B cell (primary cell): Measurements from ENCODE around the gene MAP3K20. TPM values are rescaled to one million over a fixed set of nuclear protein-coding genes. Genes with fewer than 3 reads are reported as not detected.

ENCODE experiments used
- ATAC-seq: fragments of 200-7000 bp; cut with Tn5 transposase; one replicate; pipeline ENCODE4 v1.10.0; 2021; ENCODE audit warnings: low read depth, mild to moderate bottlenecking, moderate number of reproducible peaks, moderate library complexity
- CTCF ChIA-PET: fragments of 350-600 bp; sonication (Branson Sonifier 250); formaldehyde crosslinking; loops from one replicate; lab custom pipeline; 2021; ENCODE audit warnings: antibody characterized with exemption, inconsistent platforms; lab: Charles Lee
- POLR2A ChIA-PET: fragments of 350-600 bp; sonication (Branson Sonifier 250); formaldehyde crosslinking; loops from one replicate; lab custom pipeline; 2021; ENCODE audit warnings: antibody characterized with exemption; lab: Charles Lee
- DNase-seq: peaks from one replicate; pipeline ENCODE4 v3.0.0; 2013
- H2AFZ ChIP-seq: 2 replicates; pipeline ENCODE4 v1.6.1; 2012; ENCODE audit warnings: mild to moderate bottlenecking, low read depth, low read length; ENCODE audit not compliant: insufficient read depth, poor library complexity, severe bottlenecking
- H3K27ac ChIP-seq, 2 donors: 1 replicate in 1 of 2; 2 replicates in 1 of 2; pipeline ENCODE4 v1.5.1; 2012 to 2013; ENCODE audit warnings: low read length in 2 of 2, mild to moderate bottlenecking in 2 of 2, moderate library complexity in 1 of 2
- H3K27me3 ChIP-seq, 4 experiments: fragments of 200-600 bp in 1 of 4; sonication (generic) in 1 of 4; replicated peaks in 1 of 4; 1 replicate in 2 of 4; 2 replicates in 2 of 4; pipeline versions ENCODE4 v1.6.1 to v1.7.0; 2013 to 2016; ENCODE audit warnings: low read length in 3 of 4, mild to moderate bottlenecking in 2 of 4, mixed read lengths in 1 of 4, moderate library complexity in 1 of 4; ENCODE audit not compliant: insufficient read depth in 4 of 4, control insufficient read depth in 3 of 4; ENCODE audit errors: control extremely low read depth in 1 of 4
- H3K36me3 ChIP-seq, 2 experiments: replicated peaks in 1 of 2; 1 replicate in 1 of 2; 2 replicates in 1 of 2; pipeline versions ENCODE4 v1.6.1 to v1.7.1; 2013; ENCODE audit warnings: low read length in 1 of 2; ENCODE audit not compliant: insufficient read depth in 2 of 2, control insufficient read depth in 1 of 2; ENCODE audit errors: control extremely low read depth in 1 of 2, extremely low read depth in 1 of 2
- H3K4me1 ChIP-seq, 2 donors: fragments of 200-600 bp in 1 of 2; sonication (generic) in 1 of 2; 1 replicate in 1 of 2; 2 replicates in 1 of 2; pipeline versions ENCODE4 v1.5.1 to v1.6.1; 2013 to 2017; ENCODE audit warnings: low read length in 2 of 2; ENCODE audit not compliant: control insufficient read depth in 2 of 2, insufficient read depth in 2 of 2
- H3K4me2 ChIP-seq: replicated peaks from 2 replicates; pipeline ENCODE3; 2012; ENCODE audit warnings: mild to moderate bottlenecking, low read depth, low read length; ENCODE audit not compliant: poor library complexity, severe bottlenecking
- H3K4me3 ChIP-seq, 5 experiments: fragments of 200-600 bp in 1 of 5; sonication (generic) in 1 of 5; 1 replicate in 3 of 5; 2 replicates in 2 of 5; pipeline versions ENCODE4 v1.5.1 to v1.7.0; 2011 to 2016; ENCODE audit warnings: low read length in 4 of 5, mild to moderate bottlenecking in 4 of 5, low read depth in 2 of 5, control low read depth in 1 of 5, moderate library complexity in 1 of 5; ENCODE audit not compliant: insufficient read depth in 1 of 5; ENCODE audit errors: control extremely low read depth in 1 of 5, extremely low read depth in 1 of 5
- H3K79me2 ChIP-seq: fragments of 200-600 bp; sonication (generic); one replicate; pipeline ENCODE4 v1.6.0; 2016; ENCODE audit warnings: low read length; ENCODE audit not compliant: control insufficient read depth, insufficient read depth
- H3K9ac ChIP-seq: fragments of 200-600 bp; sonication (generic); 2 replicates; pipeline ENCODE4 v1.6.1; 2017; ENCODE audit warnings: mild to moderate bottlenecking, low read length, moderate library complexity
- H3K9me3 ChIP-seq, 3 donors: one replicate each; pipeline versions ENCODE4 v1.6.1 to v1.7.1; 2013; ENCODE audit warnings: low read length in 2 of 3; ENCODE audit not compliant: control insufficient read depth in 2 of 3, insufficient read depth in 1 of 3; ENCODE audit errors: control extremely low read depth in 1 of 3
- H4K20me1 ChIP-seq: 2 replicates; pipeline ENCODE4 v1.6.0; 2012; ENCODE audit warnings: mild to moderate bottlenecking, low read length; ENCODE audit not compliant: insufficient read depth, control insufficient read depth, poor library complexity, severe bottlenecking
- H3K27ac Mint-ChIP-seq: one replicate; pipeline ENCODE4 v1.8.0; 2021; ENCODE audit warnings: mixed read lengths
- H3K27me3 Mint-ChIP-seq: one replicate; pipeline ENCODE4 v1.8.0; 2021; ENCODE audit warnings: mixed read lengths
- H3K4me1 Mint-ChIP-seq: one replicate; pipeline ENCODE4 v1.8.0; 2021; ENCODE audit warnings: mixed read lengths
- H3K4me3 Mint-ChIP-seq: one replicate; pipeline ENCODE4 v1.8.0; 2021; ENCODE audit warnings: mixed read lengths
- H3K9me3 Mint-ChIP-seq: one replicate; pipeline ENCODE4 v1.8.0; 2022; ENCODE audit warnings: mixed read lengths; ENCODE audit not compliant: insufficient read depth
- CTCF ChIP-seq: fragments of 200-600 bp; IDR thresholded peaks from one replicate; pipeline ENCODE4 v1.8.0; 2022; ENCODE audit warnings: antibody characterized with exemption, mild to moderate bottlenecking
- EZH2 ChIP-seq: IDR thresholded peaks from 2 replicates; pipeline ENCODE4 v1.6.1; 2012; ENCODE audit warnings: borderline replicate concordance, low read depth, mild to moderate bottlenecking, moderate library complexity, low read length; ENCODE audit not compliant: insufficient read depth, poor library complexity, severe bottlenecking
- whole genome bisulfite sequencing: methylation state at CpG from one replicate; pipeline ENCODE4 v1.1.5; 2013; ENCODE audit warnings: missing lambda C conversion rate; ENCODE audit not compliant: insufficient coverage; 5-methylcytosine and 5-hydroxymethylcytosine counted together
- intact Hi-C: fragments of 100-400 bp; cut with micrococcal nuclease; formaldehyde crosslinking; loops from one replicate; pipeline ENCODE4 v1.10.0; 2022
- polyA plus RNA-seq: library from polyadenylated mRNA; depleted of rRNA; stranded (reverse); fragments of >200 nt; gene quantifications from 2 replicates; pipeline ENCODE4 v1.2.3, GENCODE V29; 2012
- total RNA-seq, 2 donors: library from RNA; stranded (reverse); fragments of 120-200 nt in 1 of 2; gene quantifications; 1 replicate in 1 of 2; 2 replicates in 1 of 2; pipeline versions ENCODE4 v1.2.3 to v1.2.4, GENCODE V29; 2013 to 2022

Gene MAP3K20
- total and polyA plus RNA-seq, 2 donors (not counting 1 experiment from before 2014, with no cell fraction given), result 2.2 to 9.1 TPM

- POLR2A ChIA-PET, result no interaction called here
- CTCF ChIA-PET, result no interaction called here
- H3K4me2 ChIP-seq, result no peak overlapping the region
- no peaks in the 10 kb centered on the region for H3K9me3 Mint-ChIP-seq
- H3K36me3 ChIP-seq, result no peaks in the 10 kb centered on the region
- no peak overlapping the region for H3K27ac Mint-ChIP-seq
- H4K20me1 ChIP-seq, result no peaks in the 10 kb centered on the region
- peaks cover 2% of the 10 kb centered on the region for H3K79me2 ChIP-seq
- ATAC-seq, result no peak
- TF ChIP-seq CTCF (no peak), EZH2 (no peak)
- H3K4me3 Mint-ChIP-seq, result no peak overlapping the region
- H3K4me1 ChIP-seq, result no peaks in the 10 kb centered on the region
- H3K9ac ChIP-seq, result no peak overlapping the region
- intact Hi-C loops, result no loop called here
- H3K27me3 ChIP-seq, result no peaks in the 10 kb centered on the region
- WGBS, result no CpG with 5 or more reads among the region's 2 CpGs
- H3K27ac ChIP-seq, result no peak overlapping the region
- H3K4me1 Mint-ChIP-seq, result no peaks in the 10 kb centered on the region
- H3K27me3 Mint-ChIP-seq, result no peaks in the 10 kb centered on the region
- H3K4me3 ChIP-seq, result no peak overlapping the region
- no peaks in the 10 kb centered on the region for H3K9me3 ChIP-seq
- H2AFZ ChIP-seq, result no peak overlapping the region
- no peak for DNase-seq
Observed at GRCh38 chr2:173086518-173087213, 11.0 kb downstream of the MAP3K20 start.

- H3K9ac ChIP-seq, result no peak overlapping the region
- CTCF ChIA-PET, result no interaction called here
- no peak overlapping the region for H2AFZ ChIP-seq
- no peak for ATAC-seq
- Mint-ChIP-seq H3K9me3 (no peaks in the 10 kb centered on the region), H3K4me1 (no peaks in the 10 kb centered on the region), H3K4me3 (no peak overlapping the region), H3K27ac (no peak overlapping the region), H3K27me3 (no peaks in the 10 kb centered on the region)
- H3K27me3 ChIP-seq, result no peaks in the 10 kb centered on the region
- H3K4me2 ChIP-seq, result no peak overlapping the region
- H3K27ac ChIP-seq, result no peak overlapping the region
- no peaks in the 10 kb centered on the region for H3K36me3 ChIP-seq
- H3K4me1 ChIP-seq, result no peaks in the 10 kb centered on the region
- no peak for DNase-seq
- no peak overlapping the region for H3K4me3 ChIP-seq
- no peaks in the 10 kb centered on the region for H3K79me2 ChIP-seq
- TF ChIP-seq CTCF, result no peak
- no peak for TF ChIP-seq EZH2
- intact Hi-C loops, result no loop called here
- H3K9me3 ChIP-seq, result no peaks in the 10 kb centered on the region
- POLR2A ChIA-PET, result no interaction called here
- H4K20me1 ChIP-seq, result no peaks in the 10 kb centered on the region
- WGBS, result 100% methylated on average over 1 of the region's 1 CpG
Observed at GRCh38 chr2:173087214-173087581, 11.6 kb downstream of the MAP3K20 start.
